NCI-H748 (cell line): ENCODE measurements around the gene CDK14.
A peak's percentile ranks its signal among the peaks of the same experiment; 100 is the strongest.
"Not testable (repeated sequence)": the region's sequence is repeated elsewhere in the genome, so short reads cannot be mapped to it uniquely, and the experiment has no call there.

ENCODE experiments used
- DNase-seq: peaks from one replicate; lab custom pipeline; 2025; ENCODE audit not compliant: unreplicated experiment; lab: John Stamatoyannopoulos, UW

CDK14 gene

DNA sequence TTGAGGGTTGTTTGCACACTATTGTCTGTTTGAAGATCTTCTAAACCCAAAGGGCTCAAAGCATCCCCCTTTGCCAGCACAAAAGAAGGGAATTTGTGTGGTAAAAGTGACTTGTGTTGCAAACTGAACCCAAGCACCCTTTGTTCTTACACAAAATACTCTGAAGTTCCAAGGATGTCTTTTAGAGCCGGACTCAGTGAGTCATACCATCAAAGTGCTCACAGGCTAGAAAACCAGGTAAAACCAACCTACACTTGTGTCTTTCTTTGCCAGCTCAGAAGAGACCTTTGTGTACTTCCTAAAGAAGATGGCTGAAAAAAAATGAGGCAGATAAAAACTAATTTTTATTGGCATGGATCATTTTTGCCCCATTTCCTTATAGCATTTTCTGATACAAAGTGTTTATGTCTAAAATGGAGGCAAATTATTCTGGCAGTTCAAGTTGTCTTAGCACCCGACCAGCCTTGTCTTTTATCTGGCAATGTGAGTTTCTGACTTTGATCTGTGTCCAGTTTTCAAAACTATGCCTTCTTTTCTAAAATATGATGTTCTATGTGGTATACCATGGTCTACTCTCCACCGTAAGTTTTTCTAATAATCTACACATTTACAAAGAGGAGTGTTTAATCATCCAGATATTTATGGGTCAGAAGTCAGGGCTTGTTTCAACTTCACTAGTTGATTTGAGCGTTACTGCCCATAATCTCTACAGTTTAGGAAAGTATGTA lies 539.7 kb downstream of the CDK14 start:
- no peak for DNase-seq

DNA sequence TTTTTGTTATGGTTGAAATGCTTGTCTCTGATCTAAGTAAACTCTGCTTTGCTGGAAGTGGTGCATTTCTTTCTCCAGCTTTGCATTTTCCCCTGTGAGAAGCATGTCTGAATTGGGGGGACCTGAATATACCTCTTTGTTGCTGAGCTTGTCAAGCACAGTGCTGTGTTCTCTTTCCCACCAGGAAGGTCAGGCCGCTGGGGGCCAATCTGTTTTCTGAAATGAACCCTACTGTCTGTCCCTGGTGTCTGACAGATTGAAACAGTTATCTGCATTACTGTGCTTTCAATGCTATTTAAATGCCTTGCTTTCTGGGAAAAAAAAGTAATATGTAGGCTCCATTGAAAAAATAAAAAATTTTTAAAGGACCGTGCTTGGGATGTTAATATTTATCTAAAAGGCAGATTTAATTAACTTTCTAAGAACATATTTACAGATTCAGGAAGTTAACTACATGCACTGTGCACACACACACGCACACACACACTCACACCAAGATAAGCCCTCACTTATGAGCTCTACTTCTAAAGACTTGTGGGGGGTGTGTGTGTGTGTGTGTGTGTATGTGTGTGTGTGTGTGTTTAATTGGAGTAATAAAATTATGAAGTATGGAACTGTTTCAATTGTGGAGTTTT lies 541.1 kb downstream of the CDK14 start:
- no peak for DNase-seq

DNA sequence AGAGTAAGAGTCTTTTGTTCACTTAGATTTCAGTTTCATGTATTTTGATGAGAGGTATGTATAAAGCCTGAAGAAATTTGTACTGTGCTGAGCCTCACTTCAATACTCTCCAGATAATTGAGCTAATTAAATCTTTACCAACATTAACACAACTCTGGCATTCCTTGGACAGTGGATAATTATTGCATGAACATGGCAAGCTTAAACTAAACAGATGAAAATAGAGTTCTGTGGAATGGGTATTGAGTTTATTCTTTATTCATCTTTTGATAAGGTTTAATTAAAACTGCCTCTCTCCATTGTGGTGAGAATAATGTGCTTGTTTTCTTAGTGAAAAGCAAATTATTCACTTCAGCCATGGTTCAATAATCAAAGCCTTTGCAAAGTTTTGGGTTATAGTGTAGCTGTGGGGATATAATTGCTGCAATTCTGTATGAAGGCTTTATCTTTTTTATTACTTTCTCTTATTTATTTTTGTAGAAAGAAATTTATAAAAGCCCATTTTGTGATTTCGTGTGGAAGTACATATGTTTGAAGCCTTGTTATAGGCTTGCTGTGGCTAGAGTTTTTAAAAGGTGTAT lies 541.8 kb downstream of the CDK14 start:
- DNase-seq = peak; percentile 8

DNA sequence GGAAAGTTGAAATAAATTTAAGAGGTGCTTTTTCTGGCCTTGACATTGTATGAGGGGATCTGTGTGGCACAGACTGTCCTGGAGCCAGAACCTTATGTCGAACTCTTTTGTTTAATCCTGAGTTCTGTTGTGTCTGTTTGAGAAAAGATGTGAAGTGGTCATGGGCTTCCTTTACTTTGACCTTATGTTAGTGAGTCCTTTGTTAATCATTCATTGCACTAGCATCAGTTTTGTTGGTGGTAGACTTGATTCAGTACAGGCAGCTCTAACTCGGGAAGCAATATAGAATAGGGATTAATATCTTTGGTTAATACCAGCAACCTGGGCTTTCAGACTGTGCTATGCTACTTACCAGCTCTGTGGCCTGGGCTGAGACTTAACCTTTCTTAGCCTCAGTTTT lies 544.2 kb downstream of the CDK14 start:
- no peak for DNase-seq

DNA sequence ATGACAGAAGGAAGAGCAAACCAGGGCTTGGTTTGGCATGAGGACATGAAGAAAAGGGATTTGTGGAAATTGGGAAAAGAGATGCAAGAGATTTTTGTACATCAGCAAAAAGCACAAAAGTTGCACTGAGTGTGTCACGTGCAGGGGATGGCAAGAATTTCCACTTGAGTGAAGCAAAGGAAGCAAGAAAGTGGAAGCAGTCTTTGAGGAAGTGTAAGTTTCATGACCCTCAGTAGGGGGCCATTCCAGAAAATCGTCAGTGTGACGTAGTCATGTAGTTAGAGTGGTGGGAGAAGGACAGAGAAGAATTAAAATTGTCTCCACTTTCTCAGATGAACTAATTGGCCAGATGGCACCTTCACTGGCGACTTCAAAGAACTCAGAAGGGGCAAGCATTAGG lies 544.9 kb downstream of the CDK14 start:
- no peak for DNase-seq

DNA sequence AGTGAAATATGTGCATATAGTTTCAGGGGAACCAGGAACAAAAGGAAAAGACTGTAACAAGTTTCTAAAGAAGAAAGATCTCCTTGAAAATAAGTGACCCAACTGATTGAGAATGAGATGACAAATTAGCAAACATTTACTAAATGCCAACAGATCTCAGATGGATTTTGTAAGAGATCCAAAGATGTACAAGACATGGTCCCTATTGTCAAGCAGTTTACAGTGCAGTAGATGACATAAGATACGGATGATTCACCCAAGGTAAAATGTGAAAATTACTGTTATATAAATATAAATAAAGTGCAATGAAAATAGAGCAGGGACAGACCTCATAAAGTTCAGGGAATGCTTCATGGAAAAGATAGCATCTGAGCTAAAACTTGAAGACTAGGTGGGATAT lies 546.6 kb downstream of the CDK14 start:
- DNase-seq = no peak

DNA sequence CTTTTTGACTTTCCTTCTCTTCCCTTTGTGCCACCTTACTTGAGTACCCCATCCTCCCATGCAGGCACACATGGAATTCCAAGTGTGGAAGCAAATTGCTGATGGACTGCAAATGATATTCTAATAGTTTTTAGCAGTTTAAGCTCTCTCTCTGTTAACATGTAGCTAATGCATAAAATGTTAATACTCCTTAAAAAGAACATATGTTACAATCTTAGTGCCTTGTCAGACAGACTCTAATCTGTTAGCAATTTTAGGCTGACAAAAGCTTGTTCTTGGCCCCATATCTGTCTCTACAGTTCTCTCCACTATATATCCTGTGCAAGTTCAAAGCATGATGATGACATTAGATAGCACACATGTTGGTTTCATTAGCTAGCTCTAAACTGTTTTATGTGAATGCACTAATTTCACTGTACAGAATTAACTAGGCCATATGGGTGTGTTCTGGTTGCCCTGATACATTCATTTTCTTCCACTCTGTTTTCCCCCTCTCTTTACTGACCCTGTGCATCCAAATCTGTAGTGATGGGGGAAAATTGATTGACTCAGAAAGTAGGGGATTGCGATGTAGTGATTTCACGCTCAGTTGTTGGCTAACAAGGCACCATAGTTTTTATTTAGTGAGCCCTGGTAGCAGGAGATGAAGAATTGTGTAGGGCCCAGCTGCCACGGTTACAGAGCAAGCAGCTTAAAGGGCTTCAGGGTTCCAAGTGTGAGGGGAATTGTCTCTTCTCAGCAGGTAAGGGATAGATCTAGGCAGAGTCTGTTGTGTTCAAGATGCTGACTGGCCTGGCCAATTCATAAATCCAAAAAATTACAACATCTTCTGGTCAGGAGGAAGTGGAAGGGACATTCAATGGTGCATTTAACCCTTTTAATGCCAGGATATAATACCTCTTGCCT lies 553.5 kb downstream of the CDK14 start:
- no peak for DNase-seq

DNA sequence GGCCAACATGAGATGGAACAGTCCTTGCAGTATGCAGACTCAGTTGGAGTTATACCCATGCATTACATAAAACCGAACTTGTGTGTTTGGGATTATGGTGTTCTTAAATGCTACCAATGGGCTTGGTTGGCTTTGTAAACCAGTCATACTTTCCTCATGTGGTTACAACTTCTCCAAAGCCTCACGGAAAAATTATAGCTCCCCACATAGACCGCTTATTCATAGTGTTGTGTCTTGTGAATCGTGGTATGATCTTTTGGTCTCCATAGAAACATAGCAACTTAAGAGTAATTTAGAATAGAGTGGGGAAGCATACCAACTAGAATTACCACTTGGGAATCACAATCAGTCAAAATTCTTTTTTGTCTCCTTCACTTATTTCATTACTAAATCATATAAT lies 555.8 kb downstream of the CDK14 start:
- no peak for DNase-seq

DNA sequence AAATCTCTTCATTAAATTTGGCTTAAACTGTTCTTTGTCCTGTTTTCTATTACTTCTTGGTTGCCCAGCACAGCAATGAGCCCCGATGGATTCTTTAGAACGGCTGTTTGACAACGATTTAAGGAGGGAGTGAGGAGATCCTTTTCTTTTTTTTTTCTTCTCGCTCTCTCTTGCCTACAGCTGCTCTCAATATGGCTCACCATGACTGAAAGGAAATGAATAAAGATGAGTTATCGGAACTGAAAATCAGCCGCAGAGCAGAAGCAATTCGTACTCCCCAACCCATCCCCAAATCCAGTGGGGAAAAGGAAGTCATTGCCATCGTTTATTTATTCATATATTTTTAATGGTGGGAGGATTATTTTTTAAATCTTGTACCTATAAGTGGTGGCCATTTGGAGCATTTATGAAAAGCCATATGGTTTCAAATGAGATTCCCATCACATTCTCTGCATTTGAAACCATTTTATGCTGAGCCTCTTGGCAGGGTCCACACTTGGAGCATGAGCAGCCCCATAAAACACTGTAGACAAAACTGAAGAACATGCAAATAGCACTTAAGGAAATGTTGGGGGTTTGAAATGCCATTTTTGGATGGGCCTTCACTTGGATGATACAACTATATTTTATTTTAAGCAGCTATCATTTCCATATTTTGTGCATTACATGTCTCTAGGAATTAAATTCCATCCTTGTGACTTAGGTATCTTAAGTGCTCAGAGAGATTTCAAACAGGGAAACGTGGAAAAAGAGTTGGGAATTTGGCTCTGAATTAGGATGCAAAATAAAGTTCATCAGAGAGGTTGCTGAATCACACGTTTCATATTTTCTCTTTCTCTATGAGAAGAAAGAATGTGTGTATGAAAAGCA lies 560.4 kb downstream of the CDK14 start:
- DNase-seq = no peak

DNA sequence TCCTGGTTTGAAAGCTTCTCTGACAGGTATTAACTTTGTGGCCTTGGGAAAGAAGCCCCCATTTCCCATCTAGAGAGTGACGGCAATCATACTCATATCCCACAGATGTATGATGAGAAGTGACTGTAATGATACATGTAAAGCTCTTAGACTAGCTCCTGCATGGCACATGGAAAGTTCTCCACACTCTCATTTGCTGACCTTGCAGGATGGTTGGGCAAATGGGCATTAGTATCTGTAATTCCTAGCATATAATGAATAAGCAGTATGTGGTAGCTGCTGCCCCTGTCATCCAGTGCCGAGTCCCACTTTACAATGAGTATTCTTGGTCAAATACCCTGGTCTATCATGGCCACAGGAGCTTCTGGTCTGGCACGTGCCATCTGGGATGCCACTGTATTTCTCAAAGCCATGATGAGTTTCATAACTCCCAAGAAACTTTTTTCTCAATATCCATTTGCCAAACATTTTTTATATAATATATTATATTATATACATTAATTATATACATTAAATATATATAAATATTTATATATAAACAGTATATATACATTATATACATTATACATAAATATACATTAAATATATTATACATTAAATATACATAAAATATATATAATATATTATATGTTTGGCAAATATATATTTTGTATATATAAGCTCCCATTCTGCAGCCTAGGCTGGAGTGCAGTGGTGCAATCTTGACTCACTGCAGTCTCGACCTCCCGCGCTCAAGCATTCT lies 561.6 kb downstream of the CDK14 start:
- DNase-seq = no peak

DNA sequence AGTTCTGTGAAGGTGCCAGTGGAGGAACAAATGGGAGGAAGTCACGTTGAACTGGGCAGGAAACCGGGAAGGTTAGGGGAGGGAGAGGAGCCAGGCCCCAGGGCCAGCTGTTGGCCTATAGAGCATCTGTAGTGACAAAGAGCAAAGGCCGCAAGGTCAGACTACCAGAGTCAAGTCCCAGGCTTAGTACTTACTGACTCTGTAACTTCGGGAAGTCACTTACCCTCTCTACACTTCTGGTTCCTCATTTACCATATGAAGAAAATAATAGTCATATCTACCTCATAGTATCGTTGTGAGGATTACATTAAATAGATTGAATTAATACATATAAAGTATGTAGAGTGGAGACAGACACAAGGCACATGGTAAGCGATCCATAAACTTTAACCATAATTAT lies 566.3 kb downstream of the CDK14 start:
- DNase-seq = no peak

DNA sequence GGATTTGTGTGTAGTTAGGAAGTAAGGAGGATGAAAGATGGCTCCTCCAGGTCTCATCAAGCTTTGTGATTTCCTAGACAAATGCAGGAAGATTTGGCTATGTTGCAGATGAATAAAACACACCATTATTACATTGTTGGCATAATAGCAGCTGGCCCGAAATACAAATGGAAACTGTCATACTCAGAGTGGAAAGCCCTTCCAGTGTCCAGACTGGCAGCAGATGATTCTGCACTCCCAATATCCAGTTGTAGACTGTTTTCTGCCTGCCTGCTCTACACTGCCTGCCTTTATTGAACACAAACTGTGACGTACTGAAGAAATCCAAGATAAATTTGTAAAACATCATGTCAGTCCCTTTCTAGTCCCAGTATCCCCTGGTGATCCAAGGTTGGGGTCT lies 568.4 kb downstream of the CDK14 start:
- no peak for DNase-seq

DNA sequence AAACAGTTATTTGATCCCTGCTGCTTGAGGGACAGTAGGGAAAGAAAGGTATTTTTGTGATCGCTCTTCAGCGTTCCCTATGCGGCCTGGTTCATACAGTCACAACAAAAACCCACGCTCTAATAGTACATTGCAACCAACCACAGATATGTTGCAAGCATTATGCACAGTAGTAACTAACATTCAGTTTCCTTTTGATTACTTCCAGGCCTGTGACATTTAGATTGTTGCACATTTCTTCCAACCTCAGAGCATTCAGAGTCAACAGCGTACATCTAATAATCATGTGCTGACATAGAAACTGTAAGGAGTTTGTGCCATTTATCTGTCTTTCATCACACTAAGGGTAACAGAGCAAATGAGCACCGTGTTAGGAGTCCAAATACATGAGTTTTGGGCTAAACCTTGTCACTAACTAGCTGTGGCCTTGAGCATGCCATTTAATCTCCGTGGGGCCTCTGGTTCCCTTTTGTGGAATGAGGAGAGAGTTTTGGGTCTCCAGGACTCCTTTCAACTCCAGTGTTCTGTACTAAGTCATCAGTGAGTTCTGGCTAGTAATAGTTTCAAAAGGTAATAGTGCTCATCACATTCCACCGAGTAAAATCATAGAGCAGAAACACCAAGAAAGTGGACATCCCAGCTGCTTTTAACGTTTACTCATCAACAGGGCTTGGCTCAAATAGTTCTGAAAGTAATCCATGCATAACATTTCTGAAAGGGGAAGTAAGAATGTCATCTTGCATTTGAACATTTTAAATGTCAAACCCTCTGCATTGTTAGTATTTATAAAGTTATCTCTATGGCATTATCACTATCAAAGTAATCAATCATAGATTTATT lies 569.1 kb downstream of the CDK14 start:
- DNase-seq = no peak

DNA sequence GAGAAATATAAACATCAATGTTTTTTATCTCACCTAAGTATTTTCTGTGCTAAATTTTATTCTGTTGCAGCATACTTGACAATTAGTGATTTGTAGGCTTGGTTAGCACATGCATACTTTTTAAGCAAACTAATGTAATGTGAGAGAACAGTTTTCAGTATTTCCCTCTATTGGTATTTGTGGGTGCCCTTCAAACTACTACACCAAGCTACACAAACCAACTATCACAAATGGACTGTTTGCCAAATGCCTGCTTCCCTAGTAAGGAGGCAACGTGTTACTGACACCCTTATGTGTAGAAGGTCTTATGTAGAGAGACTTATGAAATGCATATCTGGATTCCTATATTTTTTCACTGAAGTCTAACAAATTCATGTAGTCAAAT lies 569.7 kb downstream of the CDK14 start:
- no peak for DNase-seq

DNA sequence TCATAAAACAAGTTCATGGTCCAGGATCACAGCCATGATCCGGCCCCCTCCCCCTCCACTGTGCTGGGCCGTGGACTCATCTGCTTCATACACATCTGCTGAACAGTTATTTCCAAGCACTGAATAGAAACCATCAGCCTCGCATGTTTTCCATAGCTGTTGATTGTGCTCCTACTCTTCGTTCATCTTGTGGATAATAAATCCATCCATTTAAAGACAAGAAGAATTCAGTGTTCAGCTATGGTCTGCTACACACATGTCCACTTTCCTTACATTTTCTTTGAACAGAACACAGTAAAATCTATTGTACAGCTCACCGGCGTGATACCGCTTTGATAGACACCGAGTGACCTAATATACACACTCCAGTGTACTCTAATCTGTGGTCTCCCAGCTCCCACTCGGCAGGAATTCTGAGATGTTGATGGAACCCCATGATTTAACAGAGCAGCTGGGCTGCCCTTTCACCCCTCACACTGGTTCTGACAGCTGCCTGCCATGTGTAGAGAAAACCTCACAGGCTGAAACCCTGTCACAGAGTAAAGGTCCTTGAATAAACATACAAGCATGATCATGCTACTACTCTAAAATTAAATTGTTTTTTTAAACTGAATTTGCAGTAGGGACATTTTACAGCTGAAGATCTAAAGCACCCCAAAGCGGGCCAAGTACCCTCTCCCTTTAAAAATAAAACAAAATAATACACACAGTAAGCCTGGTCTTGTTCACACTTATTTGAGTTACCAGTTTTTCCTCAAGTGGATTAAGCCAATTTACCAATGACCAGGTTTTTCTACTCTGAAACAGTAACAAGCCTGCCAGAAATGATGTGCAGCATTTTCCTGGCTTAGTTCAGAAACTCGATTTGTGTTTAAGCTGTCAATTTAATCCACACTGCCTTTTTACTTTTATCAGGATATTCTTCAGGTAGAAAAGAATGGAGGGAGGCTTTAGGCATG lies 573.0 kb downstream of the CDK14 start:
- no peak for DNase-seq

DNA sequence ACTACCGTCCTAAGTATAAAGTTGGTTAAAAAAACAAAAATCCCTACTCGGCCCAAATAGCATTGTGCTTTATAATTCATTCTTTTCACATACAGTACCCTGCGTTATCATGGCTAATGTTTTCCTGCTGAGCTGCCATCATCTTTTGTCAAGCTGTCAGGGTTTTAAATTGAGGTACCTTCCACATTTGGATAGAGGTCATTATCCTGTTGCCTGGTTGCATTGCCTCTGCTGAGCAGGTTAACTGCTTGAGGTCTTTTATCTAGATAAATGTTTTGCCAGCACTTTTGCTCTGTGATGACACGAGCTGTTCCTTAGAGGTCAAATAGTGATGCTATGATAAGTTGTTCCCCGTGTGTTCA lies 573.7 kb downstream of the CDK14 start:
- peak; percentile 58 for DNase-seq

DNA sequence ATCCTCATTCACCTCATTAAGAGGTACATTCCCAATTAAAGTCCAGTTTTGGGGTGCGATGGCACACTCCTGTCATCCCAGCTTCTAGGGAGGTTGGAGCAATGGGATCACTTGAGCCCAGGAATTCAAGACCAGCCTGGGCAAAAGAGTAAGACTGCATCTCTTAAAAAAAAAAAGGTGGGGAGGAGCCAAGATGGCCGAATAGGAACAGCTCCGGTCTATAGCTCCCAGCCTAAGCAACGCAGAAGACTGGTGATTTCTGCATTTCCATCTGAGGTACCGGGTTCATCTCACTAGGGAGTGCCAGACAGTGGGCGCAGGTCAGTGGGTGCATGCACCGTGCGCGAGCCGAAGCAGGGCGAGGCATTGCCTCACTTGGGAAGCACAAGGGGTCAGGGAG lies 577.1 kb downstream of the CDK14 start:
- DNase-seq = not testable (repeated sequence)

DNA sequence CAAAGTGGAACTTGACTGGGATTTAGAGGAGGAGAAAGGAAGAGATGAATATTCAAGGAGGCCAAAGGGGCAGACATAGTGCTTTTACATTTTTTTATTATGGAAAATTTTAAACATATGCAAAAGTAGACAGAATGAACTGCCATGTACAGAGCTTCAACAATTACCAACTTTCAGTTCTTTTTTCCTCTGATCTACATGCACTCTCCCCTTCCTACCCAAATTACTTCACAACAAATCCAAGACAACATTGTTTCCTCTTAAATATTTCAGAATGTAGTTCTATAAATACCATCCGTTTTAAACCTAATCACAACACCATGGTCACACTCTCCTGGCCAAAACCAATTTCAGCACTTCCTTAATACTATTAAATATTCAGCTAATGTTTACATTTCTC lies 584.6 kb downstream of the CDK14 start:
- DNase-seq = no peak
